ENCODE results near the gene MZT2A. TPM values are rescaled to one million over a fixed set of nuclear protein-coding genes. Genes with fewer than 3 reads are reported as not detected.
A peak's percentile ranks its signal among the peaks of the same experiment; 100 is the strongest.
"Not testable (repeated sequence)": the region's sequence is repeated elsewhere in the genome, so short reads cannot be mapped to it uniquely, and the experiment has no call there.

MZT2A gene
- total and polyA plus RNA-seq, 5 donors from 2014 or later: 97.9 to 201 (median 122) TPM

DNA sequence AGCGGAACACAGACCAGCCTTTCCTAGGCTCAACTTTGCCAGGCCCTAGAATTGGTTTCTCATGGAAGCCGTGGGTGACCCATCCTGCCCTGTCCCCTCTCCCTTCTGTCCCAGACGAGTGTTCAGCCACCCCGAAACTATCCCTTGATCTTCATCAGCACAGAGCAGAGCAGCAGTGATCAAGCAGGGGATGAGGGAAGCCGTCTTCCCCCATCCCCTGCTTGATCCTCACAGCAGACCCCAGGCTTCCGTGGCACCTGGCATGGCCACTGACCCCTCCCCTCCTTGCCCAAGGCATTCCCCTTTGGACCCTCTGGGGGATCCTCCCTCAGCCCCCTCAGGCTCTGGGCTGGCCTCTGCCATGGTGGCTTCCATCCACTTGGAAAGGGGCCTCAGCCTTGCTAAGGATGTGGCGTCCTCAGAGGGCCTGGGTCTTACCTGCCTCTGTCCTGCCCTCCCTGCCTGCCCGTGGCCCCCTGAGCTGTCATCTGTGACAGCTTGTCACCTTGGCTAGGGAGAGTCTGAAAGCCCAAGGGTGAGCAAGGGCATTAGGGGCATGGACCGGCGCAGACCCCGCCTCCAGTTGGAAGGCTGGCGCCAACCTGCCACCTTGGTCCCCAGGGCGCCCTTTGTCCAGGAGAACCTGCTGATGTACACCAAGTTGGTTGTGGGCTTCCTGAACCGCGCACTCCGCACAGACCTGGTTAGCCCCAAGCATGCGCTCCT, 25.1 kb upstream of the MZT2A start:
- H3K4me3 Mint-ChIP-seq: no peak overlapping the region
- Histone ChIP-seq H3K27me3 (ENCODE audit: control insufficient read depth, insufficient read depth, low read length) (no peaks in the 10 kb centered on the region), H3K4me1 (ENCODE audit: control insufficient read depth, insufficient read depth, low read length, poor library complexity, severe bottlenecking) (no peaks in the 10 kb centered on the region), H3K36me3 (ENCODE audit: control insufficient read depth, insufficient read depth, low read length) (peaks cover 11% of the 10 kb centered on the region), H3K27ac (ENCODE audit: insufficient read depth, low read length, poor library complexity, severe bottlenecking) (no peak overlapping the region), H3K9me3 (ENCODE audit: control insufficient read depth in 2 of 2, low read length in 2 of 2) (no peaks in the 10 kb centered on the region), H3K4me3 (ENCODE audit: low read depth, low read length) (no peak overlapping the region)
- H3K27ac Mint-ChIP-seq: no peak overlapping the region
- H3K36me3 Mint-ChIP-seq: peaks cover 12% of the 10 kb centered on the region
- DNase-seq (no peak), ATAC-seq (ENCODE audit: low read depth in 2 of 2) (no peak)
- H3K4me1 Mint-ChIP-seq: no peaks in the 10 kb centered on the region
- H3K9me3 Mint-ChIP-seq: no peaks in the 10 kb centered on the region
- H3K27me3 Mint-ChIP-seq: no peaks in the 10 kb centered on the region

DNA sequence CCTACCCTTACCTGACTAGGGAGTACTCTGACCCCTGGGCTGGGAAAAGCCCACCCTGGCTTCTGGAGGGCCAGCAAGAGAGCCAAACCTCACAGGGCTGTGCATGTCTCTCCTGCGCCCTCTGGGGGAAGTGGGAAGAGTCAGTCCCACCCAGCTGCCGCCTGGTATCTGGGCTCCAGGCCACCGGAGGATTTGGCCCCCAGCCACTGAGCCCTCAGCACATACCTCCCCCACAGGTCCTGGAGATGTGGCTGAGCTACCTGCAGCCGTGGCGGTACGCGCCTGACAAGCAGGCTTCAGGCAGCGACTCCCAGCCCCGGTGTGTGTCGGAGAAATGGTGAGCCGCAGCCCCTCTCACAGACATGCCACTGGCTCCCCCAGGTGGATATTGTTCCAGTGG, 24.4 kb upstream of the MZT2A start:
- not testable (repeated sequence) for ATAC-seq (ENCODE audit: low read depth in 2 of 2); H3K4me1 ChIP-seq (ENCODE audit: control insufficient read depth, insufficient read depth, low read length, poor library complexity, severe bottlenecking); H3K27me3 Mint-ChIP-seq; H3K27ac ChIP-seq (ENCODE audit: insufficient read depth, low read length, poor library complexity, severe bottlenecking); H3K4me3 ChIP-seq (ENCODE audit: low read depth, low read length); H3K27ac Mint-ChIP-seq; H3K27me3 ChIP-seq (ENCODE audit: control insufficient read depth, insufficient read depth, low read length); H3K4me1 Mint-ChIP-seq; H3K9me3 ChIP-seq (ENCODE audit: control insufficient read depth in 2 of 2, low read length in 2 of 2); H3K4me3 Mint-ChIP-seq; H3K9me3 Mint-ChIP-seq; DNase-seq
- peaks cover 12% of the 10 kb centered on the region for H3K36me3 Mint-ChIP-seq
- peaks cover 12% of the 10 kb centered on the region for H3K36me3 ChIP-seq (ENCODE audit: control insufficient read depth, insufficient read depth, low read length)

GRCh38 chr2:131516011-131516410, 23.8 kb upstream of the MZT2A start:
- Mint-ChIP-seq H3K9me3 (no peaks in the 10 kb centered on the region), H3K4me3 (no peak overlapping the region), H3K27ac (no peak overlapping the region), H3K36me3 (peaks cover 12% of the 10 kb centered on the region), H3K4me1 (no peaks in the 10 kb centered on the region), H3K27me3 (no peaks in the 10 kb centered on the region)
- Histone ChIP-seq H3K27me3 (ENCODE audit: control insufficient read depth, insufficient read depth, low read length) (no peaks in the 10 kb centered on the region), H3K4me1 (ENCODE audit: control insufficient read depth, insufficient read depth, low read length, poor library complexity, severe bottlenecking) (no peaks in the 10 kb centered on the region), H3K9me3 (ENCODE audit: control insufficient read depth in 2 of 2, low read length in 2 of 2) (no peaks in the 10 kb centered on the region), H3K4me3 (ENCODE audit: low read depth, low read length) (no peak overlapping the region), H3K27ac (ENCODE audit: insufficient read depth, low read length, poor library complexity, severe bottlenecking) (no peak overlapping the region), H3K36me3 (ENCODE audit: control insufficient read depth, insufficient read depth, low read length) (peaks cover 12% of the 10 kb centered on the region)
- DNase-seq: no peak
- ATAC-seq (ENCODE audit: low read depth in 2 of 2): no peak

DNA sequence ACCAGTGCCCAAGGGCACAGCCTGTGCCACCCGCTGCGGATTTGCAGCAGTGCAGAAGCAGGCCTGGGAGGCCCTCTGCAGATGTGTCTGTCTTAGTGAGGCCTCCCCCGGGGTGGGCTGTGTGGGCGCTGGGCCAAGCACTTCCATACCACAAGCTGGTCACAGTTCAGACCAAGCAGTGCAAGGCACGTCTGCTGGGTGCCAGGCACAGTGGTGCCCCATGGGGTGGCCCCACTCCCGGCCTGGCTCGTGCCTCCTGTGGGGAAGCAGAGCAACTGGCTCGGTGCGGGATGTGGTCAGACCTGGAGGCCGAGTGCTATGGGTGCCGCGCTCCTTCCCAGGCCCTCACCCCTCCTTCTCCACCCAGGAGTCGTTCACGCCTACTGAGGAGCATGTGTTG, 23.0 kb upstream of the MZT2A start:
- H3K9me3 ChIP-seq (ENCODE audit: control insufficient read depth in 2 of 2, low read length in 2 of 2); H3K27me3 ChIP-seq (ENCODE audit: control insufficient read depth, insufficient read depth, low read length); H3K27ac Mint-ChIP-seq; H3K4me3 Mint-ChIP-seq; H3K27ac ChIP-seq (ENCODE audit: insufficient read depth, low read length, poor library complexity, severe bottlenecking); H3K4me1 ChIP-seq (ENCODE audit: control insufficient read depth, insufficient read depth, low read length, poor library complexity, severe bottlenecking); H3K9me3 Mint-ChIP-seq; H3K27me3 Mint-ChIP-seq; ATAC-seq (ENCODE audit: low read depth in 2 of 2); DNase-seq; H3K4me3 ChIP-seq (ENCODE audit: low read depth, low read length); H3K4me1 Mint-ChIP-seq: not testable (repeated sequence)
- H3K36me3 Mint-ChIP-seq: peaks cover 12% of the 10 kb centered on the region
- peaks cover 13% of the 10 kb centered on the region for H3K36me3 ChIP-seq (ENCODE audit: control insufficient read depth, insufficient read depth, low read length)

GRCh38 chr2:131514408-131515166, 22.4 kb upstream of the MZT2A start:
- not testable (repeated sequence) for H3K27ac Mint-ChIP-seq; DNase-seq; H3K27me3 Mint-ChIP-seq; H3K9me3 Mint-ChIP-seq; H3K27me3 ChIP-seq (ENCODE audit: control insufficient read depth, insufficient read depth, low read length); H3K4me1 Mint-ChIP-seq; H3K4me1 ChIP-seq (ENCODE audit: control insufficient read depth, insufficient read depth, low read length, poor library complexity, severe bottlenecking); H3K4me3 ChIP-seq (ENCODE audit: low read depth, low read length); H3K27ac ChIP-seq (ENCODE audit: insufficient read depth, low read length, poor library complexity, severe bottlenecking); H3K9me3 ChIP-seq (ENCODE audit: control insufficient read depth in 2 of 2, low read length in 2 of 2); ATAC-seq (ENCODE audit: low read depth in 2 of 2); H3K4me3 Mint-ChIP-seq
- H3K36me3 ChIP-seq (ENCODE audit: control insufficient read depth, insufficient read depth, low read length): peaks cover 17% of the 10 kb centered on the region
- H3K36me3 Mint-ChIP-seq: peaks cover 12% of the 10 kb centered on the region

DNA sequence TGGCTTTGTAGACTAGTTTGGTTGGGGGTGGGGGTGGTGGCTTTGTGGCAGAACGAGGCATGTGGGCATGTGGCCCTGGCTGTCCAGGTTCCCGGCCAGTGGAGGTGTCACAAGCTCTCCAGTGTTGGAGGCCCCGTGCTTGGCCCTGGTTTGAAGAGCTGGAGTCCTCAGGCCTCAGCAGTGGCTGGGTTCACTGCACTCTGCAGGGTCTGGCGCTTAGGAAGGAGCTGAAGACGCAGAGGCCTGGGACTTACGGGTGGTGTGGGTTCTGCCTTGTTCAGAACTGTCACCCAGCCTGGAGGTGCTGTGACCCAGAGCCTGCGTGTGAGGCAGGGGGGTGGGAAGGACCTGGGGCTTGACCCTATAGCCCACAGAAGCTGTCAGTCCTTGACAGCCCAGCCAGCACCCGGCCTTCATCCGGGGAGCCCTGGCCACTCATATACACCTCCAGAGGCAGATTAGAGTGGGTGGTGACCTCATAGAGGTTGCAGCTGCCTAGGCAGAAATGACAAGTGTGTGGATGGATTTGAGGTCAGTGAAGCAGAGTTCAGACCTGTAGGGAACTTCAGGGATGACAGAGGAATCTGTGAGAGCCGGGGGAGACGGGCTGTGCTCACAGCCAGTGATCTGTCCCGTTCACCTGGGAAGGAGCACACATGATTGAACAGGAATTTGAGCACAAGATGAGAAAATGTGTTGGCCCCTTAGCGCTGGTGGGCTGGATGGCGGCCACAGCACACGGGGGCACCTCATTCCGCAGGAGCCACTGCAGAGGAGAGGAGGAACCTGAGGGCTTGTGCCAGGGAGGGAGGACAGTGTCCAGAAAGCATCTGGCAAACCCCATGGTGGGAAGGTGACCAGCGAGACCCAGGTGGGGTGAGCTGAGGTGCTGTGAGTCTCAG, 20.0 kb upstream of the MZT2A start:
- H3K27ac ChIP-seq (ENCODE audit: insufficient read depth, low read length, poor library complexity, severe bottlenecking); H3K27me3 ChIP-seq (ENCODE audit: control insufficient read depth, insufficient read depth, low read length); H3K9me3 ChIP-seq (ENCODE audit: control insufficient read depth in 2 of 2, low read length in 2 of 2); H3K9me3 Mint-ChIP-seq; H3K4me1 Mint-ChIP-seq; ATAC-seq (ENCODE audit: low read depth in 2 of 2); H3K27me3 Mint-ChIP-seq; H3K4me1 ChIP-seq (ENCODE audit: control insufficient read depth, insufficient read depth, low read length, poor library complexity, severe bottlenecking); DNase-seq; H3K4me3 ChIP-seq (ENCODE audit: low read depth, low read length); H3K4me3 Mint-ChIP-seq: not testable (repeated sequence)
- H3K27ac Mint-ChIP-seq: peak overlapping the region in 1 of 3 donors; percentile 55
- H3K36me3 ChIP-seq (ENCODE audit: control insufficient read depth, insufficient read depth, low read length): peaks cover 30% of the 10 kb centered on the region
- peaks cover 17% of the 10 kb centered on the region for H3K36me3 Mint-ChIP-seq

DNA sequence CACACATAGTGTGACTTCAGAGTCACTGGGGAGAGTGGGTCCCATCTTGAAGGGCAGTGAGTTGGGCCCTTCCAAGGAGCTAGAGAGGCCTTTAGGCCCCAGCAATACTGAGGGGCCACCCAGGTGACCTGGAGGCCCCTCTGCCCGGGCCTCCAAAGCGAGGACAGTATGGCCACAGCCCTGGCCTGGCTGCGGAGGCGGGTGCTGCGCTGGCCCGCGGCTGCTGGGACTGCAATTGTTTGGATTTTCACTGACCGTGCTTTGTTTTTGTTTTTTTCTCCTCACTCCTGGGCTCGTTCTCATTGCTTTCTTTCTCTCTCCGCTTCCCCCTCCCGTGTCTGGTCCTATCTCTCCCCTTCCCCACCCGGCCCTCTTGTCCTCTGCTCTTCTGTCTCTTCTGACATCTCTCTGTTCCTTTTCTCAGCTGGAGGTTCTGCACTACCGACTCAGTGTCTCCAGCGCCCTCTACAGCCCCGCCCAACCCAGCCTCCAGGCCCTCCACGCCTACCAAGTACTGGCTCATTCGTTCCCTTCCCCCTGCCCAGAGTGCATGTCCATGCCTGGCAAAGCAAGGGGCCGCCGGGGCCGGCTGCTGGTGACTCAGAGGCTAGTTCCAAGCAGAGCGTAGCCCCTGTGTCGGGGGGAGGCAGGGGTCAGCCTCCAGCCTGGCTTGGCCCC, 19.2 kb upstream of the MZT2A start:
- H3K4me1 ChIP-seq (ENCODE audit: control insufficient read depth, insufficient read depth, low read length, poor library complexity, severe bottlenecking); H3K27ac Mint-ChIP-seq; H3K4me3 ChIP-seq (ENCODE audit: low read depth, low read length); H3K27me3 ChIP-seq (ENCODE audit: control insufficient read depth, insufficient read depth, low read length); H3K4me1 Mint-ChIP-seq; H3K9me3 Mint-ChIP-seq; DNase-seq; H3K9me3 ChIP-seq (ENCODE audit: control insufficient read depth in 2 of 2, low read length in 2 of 2); H3K27me3 Mint-ChIP-seq; H3K4me3 Mint-ChIP-seq; ATAC-seq (ENCODE audit: low read depth in 2 of 2); H3K27ac ChIP-seq (ENCODE audit: insufficient read depth, low read length, poor library complexity, severe bottlenecking): not testable (repeated sequence)
- peaks cover 21% of the 10 kb centered on the region for H3K36me3 Mint-ChIP-seq
- peaks cover 38% of the 10 kb centered on the region for H3K36me3 ChIP-seq (ENCODE audit: control insufficient read depth, insufficient read depth, low read length)
